HG03439 (cell line): ENCODE results near the gene LRRC47.

Source experiments
- ATAC-seq: cut with Tn5 transposase; IDR thresholded peaks from one replicate; pipeline ENCODE4 v1.9.1; 2021; ENCODE audit warnings: mild to moderate bottlenecking, moderate library complexity; ENCODE audit not compliant: unreplicated experiment

LRRC47 gene

DNA sequence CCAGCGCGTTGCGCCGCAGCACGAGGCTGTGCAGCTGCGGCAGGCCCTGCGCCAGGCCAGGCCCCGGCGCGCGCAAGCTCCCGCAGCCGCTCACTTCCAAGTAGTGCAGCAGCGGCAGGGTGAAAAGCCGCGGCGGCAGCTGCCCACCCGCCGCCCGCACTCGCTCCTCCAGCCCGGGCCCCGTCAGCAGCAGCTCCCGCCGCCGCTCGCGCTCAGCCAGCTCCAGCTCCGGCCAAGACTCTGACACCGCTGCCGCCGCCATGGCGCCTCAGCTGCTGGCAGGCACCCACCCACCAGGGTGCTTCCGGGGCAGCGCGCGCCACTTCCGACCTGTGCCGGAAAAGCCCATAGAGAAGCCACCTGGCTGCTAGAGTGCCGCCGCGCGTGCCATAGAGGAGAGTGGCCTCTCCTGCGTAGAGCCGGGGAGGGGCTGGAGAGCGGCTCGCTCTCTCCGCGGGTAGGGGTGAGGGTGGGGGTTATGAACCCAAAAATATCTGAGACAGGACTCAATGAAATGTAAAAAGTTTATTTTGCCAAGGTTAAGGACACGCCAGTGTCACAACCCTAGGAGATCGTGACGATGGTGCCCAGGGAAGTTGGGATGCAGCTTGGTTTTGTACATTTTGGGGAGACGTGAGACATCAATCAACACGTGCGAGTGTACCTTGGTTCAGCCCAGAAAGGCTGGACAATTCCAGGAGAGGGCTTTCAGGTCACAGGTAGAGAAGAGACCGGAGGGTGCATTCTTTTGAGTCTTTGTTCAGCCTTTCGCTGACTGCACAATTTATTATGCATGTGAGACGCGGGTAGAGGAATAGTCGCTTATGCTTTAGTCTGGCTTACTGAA is at the start of gene LRRC47:
Gene LRRC47 (minus strand): TSS at position 284 of the 847 bp plus-strand sequence. CDS start 22 bp downstream, at position 262.
- peak; percentile 89 for ATAC-seq

DNA sequence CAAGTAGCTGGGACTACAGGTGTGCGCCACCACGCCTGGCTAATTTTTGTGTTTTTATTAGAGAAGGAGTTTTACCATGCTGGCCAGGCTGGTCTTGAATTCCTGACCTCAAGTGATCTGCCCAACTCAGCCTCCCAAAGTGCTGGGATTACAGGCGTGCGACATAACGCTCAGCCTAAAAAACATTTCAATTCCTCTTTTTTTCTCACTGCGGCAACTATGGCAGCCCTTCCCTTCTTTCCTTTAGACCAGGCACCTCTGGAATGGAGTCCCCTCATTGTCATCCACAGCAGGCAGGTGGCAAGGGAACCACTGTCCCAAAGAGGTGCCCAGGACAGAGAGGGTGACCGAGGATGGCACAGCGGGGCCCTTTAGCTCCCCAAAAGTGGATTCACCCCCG is 46.6 kb upstream of the LRRC47 start:
- ATAC-seq = no peak

DNA sequence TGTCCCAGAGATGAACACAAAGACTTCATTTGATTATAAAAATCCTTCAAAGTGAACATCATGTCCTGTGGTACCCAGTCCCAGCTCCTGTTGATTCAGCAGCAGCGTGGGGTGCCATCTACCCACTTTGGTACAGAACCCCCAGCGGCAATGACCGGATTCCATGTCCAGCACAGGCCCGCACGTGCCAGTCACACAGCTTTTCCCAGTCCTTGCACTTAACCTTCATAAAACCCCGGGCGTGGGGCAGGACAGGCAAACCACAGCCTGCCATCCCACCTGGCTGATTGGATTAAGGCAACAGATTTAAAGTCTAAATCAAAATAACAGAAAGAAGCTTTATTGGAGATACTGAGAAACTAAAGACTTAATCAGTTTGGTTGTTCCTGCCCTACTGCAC is 45.2 kb upstream of the LRRC47 start:
- no peak for ATAC-seq

DNA sequence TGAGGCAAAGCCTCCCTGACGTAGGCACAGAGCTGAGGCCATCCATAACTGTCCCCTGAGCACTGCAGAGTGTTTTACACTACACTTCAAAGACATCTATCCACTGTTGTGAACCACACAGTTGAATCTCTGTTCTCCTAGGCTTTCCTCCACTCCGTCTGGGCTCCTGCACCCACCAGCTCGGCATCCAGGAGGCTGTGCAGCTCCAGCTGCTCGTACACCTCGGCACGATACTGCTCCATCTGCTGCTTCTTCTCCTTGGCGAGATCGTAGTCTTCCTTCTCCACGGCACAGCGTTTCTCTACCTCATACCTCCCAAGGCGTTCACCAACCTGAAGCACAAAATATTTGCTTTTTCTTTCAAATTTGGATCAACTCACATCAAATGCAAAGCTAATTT is 42.5 kb upstream of the LRRC47 start:
- no peak for ATAC-seq

DNA sequence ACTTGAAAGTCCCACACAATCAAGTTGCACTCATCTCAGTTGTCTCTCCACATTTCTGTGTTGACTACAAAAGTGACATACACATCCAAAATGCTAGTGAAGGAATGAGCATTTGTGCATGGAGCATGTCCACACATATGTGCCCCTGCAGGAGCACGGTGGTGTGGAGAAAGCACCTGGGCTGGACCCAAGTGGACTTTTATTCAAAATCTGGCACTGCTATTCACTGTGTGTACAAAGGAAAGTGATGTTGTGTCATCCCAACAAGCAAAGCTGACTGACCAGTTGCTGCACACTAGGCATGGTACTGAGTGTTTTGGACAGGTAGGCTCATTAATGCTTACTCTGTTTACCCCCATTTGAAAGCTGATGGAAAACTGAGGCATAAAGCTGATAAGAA is 41.4 kb upstream of the LRRC47 start:
- no peak for ATAC-seq

DNA sequence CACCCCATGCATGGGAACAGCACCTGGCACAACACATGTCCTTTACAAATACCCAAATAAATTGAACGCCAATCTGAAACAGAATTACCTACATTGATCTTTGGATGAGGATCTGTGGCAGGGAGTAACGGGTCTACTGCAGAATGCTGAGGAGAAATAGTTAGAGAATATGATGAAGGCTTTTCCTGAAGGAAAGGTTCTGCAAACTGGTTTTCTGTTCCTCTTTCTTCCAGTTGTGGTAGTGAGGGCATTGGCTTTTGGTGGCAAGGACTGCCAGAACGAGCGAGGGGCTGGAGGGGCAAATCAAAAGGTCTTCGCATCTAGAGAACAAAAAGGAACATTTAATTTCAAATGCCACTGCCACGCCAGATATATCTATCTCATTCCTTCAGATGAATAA is 40.9 kb upstream of the LRRC47 start:
- no peak for ATAC-seq

DNA sequence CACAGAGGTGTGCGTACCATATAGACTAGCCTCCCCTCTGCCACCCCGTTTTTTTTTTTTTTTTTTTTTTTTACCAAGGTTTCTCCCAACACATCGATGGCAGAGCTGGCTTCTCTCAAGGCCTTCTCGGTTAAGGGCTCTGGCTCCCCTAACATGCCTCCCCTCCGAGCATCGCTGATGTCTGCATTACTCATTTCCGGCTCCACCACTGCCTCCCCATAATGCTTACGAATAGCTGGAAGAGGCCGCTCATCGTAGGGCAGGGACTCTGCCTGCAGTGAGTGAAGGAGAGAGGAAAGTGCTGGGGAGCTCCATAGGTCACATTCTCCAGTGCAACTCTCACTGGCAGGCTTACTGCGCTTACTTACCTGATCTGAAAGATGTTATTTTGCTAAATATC is 40.1 kb upstream of the LRRC47 start:
- no peak for ATAC-seq

DNA sequence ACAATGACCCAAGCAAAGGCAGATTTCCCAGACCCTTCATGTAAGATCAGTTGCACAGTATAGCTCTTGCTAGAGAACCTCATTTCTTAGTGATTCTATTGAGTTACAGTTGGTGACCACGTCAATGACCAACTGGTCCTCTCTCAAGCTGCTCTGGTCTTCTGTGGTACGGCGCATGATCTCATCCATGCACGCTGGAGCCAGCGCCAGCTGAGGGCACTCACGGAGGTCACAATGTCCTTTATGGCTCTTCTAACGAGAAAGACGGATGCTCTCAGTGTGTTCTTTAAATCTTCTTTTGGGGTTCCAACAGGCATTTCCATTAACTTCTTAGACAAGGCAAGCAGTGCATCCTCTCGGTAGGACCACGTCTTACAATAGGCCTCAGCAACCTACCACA is 38.4 kb upstream of the LRRC47 start:
- ATAC-seq = no peak

DNA sequence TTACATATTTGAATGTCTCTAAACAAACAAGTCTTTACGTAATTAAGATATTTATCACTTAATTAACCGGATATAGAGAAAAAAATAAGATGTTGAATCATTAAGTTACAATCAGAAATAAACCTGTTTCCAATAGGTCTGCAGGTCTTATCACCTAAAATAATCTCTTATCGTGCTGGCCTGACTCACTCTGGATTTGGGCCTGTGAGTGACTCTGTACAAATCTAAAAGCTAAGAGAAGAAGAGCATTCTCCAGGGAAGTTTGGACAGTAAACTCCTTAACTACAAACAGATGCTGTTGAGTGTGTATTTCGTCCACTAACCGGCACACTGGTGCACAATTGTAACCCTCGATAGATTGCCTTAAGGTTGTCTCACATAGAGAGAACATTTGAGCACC is 35.4 kb upstream of the LRRC47 start:
- ATAC-seq = no peak

DNA sequence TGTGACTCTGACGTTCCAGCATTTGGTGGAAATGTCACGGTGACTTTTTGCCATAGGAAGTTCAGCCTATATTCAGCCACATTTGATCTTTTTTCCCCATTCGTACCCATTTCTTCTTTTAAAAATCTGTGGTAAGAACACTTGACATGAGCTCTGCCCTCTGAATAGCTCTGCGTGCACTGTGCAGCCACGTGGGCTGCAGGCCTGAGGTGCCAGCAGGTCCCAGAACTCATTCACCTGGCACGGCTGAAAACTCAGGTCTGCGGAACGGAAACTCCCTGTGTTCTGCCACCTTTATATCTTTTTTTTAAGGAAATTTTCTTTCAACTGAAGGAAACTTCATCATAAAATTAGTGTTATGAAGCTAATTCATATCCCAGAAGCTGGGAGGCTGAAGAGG is 32.1 kb upstream of the LRRC47 start:
- ATAC-seq = no peak

DNA sequence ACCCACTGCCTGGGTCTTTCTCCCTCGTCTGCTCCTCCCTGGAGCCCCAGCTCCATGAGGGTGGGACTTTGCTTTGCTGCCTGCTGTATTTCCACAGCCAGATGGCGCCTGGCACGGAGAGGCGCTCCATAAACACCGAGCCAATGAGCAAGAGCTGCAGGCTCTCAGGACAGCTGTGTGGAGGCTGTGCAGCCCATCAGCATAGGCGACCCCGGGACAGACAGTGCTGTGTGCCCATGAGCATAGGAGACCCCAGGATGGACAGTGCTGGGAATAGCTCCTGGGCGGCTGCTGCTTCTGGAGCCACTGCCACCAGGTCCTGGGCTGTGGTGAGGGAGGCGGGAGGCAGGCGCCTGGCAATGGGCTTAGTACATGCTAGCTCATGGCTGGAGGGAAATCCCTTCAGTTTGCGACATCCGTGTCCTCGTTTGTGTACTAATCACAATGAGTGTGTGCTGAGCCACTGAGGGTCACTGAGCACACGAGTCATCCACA is 31.6 kb upstream of the LRRC47 start:
- no peak for ATAC-seq

DNA sequence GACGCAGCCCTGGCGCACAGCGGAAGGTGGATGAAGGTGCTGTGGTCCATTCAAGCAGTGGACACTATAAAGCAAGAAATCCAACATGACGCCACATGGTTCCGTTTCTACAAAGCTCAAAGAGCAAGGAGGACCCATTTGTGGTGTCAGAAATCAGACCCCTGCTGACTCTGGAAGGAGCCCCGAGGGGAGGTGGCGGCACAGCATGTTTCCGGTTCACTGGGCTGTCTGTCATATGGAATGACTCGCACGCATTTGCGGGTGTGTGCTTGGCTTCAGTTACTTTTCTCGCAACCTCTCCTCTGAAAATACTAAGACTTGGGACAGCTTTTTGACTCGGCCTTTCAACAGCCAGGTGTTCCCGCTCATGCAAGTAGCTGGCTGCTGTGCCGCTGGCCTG is 29.1 kb upstream of the LRRC47 start:
- ATAC-seq = no peak

DNA sequence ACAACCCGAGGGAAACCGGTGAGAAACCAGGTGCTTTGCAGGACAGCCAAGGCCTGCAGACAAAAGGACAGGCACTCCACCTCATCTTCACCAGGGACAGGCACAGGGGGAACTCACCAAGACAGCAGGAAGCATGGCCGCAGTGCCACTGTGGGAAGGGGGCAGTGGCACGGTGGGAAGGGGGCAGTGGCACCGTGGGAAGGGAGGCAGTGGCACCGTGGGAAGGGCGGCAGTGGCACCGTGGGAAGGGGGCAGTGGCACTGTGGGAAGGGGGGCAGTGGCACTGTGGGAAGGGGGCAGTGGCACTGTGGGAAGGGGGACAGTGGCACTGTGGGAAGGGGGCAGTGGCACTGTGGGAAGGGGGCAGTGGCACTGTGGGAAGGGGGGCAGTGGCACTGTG is 28.4 kb upstream of the LRRC47 start:
- no peak for ATAC-seq

DNA sequence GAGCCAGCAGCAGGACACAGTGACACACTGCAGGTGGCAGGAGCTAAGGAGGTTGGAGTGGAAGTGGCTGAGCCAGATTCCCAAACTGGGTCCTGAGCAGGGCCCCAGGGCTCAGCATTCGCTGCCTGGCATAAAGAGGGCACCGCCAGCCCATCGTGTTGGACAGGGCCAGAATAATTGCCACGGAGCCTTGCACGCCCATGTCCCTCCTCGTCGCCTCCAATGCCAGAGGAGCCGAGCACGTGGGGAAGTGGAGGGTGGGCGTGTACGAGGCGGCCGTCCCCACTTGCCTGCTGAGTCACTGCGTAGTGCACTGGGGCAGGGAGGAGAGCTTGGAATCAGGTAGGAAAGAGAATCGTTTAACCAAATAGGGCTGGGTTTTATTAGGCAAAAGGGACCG is 26.1 kb upstream of the LRRC47 start:
- ATAC-seq = no peak

DNA sequence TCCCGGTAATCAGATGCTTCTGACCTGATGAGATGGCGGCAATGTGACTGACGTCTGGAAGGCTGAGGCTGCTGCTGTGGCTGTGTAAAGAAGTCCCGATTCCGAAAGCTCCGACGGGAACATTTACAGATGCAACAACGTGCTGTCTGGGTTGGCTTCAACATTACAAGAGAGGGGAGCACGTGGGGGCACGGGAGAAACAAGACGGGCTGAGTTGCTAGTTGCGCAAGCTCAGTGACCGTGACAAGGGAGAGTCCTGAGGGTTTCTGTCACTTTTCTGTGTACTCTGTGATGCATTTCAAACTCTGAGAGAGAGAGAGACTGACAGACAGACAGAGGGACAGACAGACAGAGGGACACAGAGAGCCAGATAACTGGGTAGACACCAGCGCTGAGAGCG is 25.6 kb upstream of the LRRC47 start:
- ATAC-seq = no peak

DNA sequence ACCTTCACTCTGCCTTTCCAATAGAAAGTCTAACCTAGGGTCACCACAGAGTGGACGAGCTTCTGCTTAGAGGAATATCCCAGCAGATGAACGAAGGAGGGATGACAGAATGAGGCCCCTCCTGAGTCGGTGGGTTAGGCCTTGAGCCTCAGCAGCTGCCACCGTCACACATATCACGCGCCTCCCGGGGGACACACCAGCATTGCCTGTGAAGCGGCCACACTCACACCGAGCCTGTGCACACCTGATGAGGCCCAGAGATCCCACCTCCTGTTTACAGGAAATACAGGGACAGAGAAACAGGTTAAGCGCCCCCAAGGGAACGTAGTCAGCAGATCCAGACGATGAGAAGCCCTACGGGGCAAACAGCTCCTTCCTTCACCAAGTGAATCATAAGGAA is 25.1 kb upstream of the LRRC47 start:
- no peak for ATAC-seq

DNA sequence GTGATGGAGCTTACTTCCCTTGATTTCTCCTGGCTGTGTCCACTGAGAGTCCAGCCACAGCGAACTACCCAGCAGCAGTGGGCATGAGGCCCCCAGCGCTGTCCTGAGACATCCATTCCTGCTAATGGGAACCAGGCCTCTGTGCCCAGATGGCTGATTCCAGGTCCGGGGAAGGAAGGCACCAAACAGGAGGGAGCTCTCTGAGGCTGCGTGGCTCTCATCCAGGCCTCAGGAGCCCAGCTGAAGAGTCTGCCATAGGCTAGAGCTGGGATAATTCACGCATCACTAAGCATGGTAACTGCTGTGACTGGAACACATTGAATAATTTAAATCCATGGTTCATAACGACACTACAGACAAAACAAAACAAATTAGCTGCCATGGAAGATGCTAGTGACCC is 24.7 kb upstream of the LRRC47 start:
- ATAC-seq = no peak

DNA sequence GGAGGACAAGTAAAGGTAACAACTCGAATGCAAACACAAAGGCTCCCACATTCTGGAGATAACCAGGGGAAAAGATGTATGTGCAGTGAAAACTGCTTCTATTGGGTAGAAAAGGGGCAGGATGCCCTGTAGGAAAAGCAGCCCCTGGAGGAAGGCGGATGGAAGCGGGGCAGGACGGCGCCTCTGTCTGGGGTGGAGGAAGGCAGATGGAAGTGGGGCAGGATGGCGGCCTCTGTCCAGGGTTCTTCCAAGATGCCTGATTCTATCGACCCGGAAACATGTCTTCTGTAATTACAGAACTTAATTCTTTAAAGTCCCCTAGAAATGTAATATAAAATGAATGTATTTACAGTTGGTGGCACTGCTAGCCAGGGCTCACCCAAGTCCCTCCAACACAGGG is 24.0 kb upstream of the LRRC47 start:
- no peak for ATAC-seq

DNA sequence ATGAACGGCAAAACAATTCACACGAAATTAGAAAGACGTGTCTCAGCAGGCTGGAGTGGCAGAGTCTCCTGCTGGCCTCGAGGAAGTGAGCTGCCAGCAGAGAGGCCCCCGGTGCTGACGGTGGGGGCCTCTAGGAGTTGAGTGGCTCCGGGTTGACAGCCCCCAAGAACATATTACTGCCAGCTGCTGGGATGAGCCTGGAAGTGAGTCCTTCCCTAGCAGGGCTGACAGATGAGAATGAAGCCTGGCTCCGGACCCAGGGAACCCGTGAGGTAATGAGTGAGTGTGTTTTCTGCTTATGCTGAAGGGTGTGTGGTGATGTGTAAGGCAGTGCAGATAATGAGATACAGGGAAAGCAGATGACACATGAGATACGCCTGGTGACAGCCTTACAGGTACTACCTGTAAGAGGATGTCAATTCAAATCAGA is 23.5 kb upstream of the LRRC47 start:
- ATAC-seq = no peak

DNA sequence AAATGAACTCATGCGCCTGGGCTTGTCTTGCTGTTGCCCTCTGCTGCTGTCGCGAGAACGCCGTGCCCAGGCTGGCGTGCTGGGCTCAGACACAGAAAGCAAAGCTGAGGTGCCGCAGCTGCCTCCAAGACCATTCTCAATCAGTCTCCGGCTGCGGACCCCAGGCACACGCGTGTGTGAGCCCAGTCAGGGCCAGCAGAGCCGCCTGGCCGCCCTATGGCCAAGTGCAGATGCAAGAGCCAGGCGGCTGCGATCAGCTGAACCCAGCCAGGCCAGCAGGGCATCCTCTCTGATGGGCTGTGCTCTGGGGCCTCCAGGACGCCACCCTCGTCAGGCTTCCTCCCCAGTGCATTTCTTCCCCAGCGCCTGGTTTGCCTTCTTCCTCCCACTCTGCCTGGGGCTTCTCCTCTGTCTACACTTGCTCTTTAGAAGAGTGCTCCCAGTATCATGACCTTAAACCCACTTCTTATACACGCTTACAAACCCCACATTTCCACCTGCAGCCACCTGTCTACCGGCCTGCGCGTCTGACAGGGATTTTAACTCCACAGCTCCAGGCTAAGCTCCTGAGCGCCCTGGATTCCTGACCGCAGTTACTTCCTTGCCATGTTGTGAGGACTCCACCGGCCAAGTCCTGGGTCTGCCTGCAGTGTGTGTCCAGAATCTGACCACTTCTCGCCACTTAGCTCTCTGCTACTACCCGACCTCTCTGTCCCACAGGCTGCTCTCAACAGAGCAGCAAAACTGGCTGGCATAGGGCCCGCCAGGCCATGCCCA is 21.7 kb upstream of the LRRC47 start:
- no peak for ATAC-seq

DNA sequence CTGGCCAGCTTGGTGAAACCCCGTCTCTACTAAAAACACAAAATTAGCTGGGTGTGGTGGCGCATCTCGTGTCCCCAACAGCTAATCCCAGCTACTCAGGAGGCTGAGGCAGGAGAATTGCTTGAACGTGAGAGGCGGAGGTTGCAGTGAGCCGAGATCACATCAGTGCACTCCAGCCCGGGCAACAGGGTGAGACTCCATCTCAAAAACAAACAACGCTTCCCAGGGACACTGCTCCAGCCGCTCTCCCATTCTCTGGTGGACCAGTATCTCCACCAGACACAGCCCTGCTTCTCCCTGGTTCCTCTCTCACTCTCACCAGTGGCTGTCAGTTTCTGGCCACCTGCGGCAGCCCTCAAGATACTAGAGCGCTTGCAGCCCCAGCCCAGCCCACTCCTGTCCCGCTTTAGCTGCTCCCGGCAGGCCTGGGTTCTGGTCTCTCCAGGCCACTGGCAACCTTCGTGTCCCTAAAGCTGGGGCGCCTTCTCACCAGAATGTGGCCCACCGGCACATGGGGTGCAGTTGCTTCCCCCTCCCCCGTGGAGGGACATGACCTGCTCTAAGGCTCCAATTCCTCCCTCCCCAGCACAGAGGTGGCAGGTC is 20.9 kb upstream of the LRRC47 start:
- ATAC-seq = no peak
